Testis (tissue), 3 donors: ENCODE results near the gene CDK11A. TPM values are rescaled to one million over a fixed set of nuclear protein-coding genes. Genes with fewer than 3 reads are reported as not detected.

ENCODE experiments used
- DNase-seq: peaks from one replicate; pipeline ENCODE4 v3.0.0-alpha.2; 2019
- H3K27ac ChIP-seq, 2 donors: fragments of 200-600 bp; sonication (generic); one replicate each; pipeline ENCODE4 v1.5.1; 2019
- H3K27me3 ChIP-seq: fragments of 200-600 bp; sonication (generic); one replicate; pipeline ENCODE4 v1.5.1; 2019
- H3K36me3 ChIP-seq: fragments of 200-600 bp; sonication (generic); one replicate; pipeline ENCODE4 v1.5.1; 2017; ENCODE audit warnings: low read depth; ENCODE audit errors: missing control alignments
- H3K4me1 ChIP-seq: fragments of 200-600 bp; sonication (generic); one replicate; pipeline ENCODE4 v1.5.1; 2019
- H3K4me3 ChIP-seq, 2 donors: fragments of 200-600 bp; sonication (generic); one replicate each; pipeline ENCODE4 v1.5.1; 2017 to 2019
- H3K9me3 ChIP-seq: fragments of 200-600 bp; sonication (generic); one replicate; pipeline ENCODE4 v1.5.1; 2017
- POLR2A ChIP-seq: fragments of 450-650 bp; IDR thresholded peaks from one replicate; pipeline ENCODE4 v1.6.1; 2017; ENCODE audit warnings: antibody characterized with exemption, mild to moderate bottlenecking, moderate library complexity
- WGBS, 2 donors: methylation state at CpG; one replicate each; pipeline ENCODE4 v1.1.5; 2018; 5-methylcytosine and 5-hydroxymethylcytosine counted together
- intact Hi-C: fragments of 100-400 bp; cut with DNase I; formaldehyde crosslinking; loops from one replicate; pipeline ENCODE4 v1.15.1; 2023; ENCODE audit warnings: low total_unique reads
- polyA plus RNA-seq: library from polyadenylated mRNA; stranded (reverse); fragments of 350-450 nt; fragmentation: Illumina TruSeq; extraction: RNeasy Lipid Tissue Mini Kit (QIAGEN cat#74804); gene quantifications from one replicate; pipeline ENCODE4 v1.2.3, GENCODE V29; 2014; ENCODE audit warnings: low read depth, low replicate concordance; ENCODE audit not compliant: insufficient read depth
- total RNA-seq, 2 donors: library from RNA; depleted of rRNA; stranded (reverse); fragments of >200 nt; gene quantifications; one replicate each; pipeline ENCODE4 v1.2.3, GENCODE V29; 2016
- TF ChIP-seq, protein P1 (sequence below), 3 experiments: fragments of 450-650 bp in 2 of 3; fragments of 200-600 bp in 1 of 3; sonication (generic) in 1 of 3; IDR thresholded peaks; one replicate each; pipeline ENCODE4 v1.5.1; 2016 to 2019; ENCODE audit warnings: antibody characterized with exemption in 3 of 3, mild to moderate bottlenecking in 2 of 3, moderate library complexity in 1 of 3

Gene CDK11A
- total and polyA plus RNA-seq, 3 donors from 2014 or later = 44.8 to 153 (median 75.9) TPM

DNA sequence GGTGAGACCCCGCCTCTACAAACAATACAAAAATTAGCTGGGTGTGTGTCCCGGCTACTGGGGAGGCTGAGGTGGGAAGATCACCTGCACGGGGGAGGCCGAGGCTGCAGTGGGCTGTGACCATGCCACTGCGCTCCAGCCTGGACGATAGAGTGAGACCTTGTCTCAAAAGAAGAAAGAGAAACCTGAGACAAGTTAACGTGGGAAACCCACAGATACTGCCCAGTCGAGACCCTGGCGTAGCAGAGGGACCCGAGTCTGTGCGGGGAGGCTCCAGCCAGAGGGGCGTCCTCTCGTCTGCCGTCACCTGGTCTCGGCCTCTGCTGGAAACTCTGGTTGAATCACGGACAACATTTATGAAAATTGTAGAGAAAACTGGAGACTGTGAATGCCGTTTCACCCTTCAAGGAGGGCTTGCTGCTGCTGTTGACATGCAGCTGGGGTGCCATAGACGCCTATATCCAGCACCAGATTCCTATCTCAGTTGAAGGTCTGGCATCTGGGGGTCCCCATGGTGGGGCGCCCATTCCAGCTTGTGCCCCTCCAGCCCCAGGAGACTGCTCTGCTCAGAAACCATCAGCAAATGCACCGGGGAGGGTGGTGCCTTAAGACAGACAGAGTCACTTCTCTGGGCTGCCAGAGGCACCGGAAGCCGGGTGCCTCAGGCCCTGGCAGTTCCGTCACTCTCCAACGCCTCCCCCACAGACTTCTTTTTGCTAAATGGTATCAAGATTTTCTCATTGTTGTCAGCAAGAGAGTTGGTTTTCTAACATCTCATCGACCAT, 51.8 kb downstream of the CDK11A start:
- Histone ChIP-seq H3K4me3 (no peak overlapping the region), H3K27ac (no peak overlapping the region), H3K27me3 (no peaks in the 10 kb centered on the region), H3K9me3 (no peaks in the 10 kb centered on the region), H3K36me3 (peaks cover 5% of the 10 kb centered on the region), H3K4me1 (no peaks in the 10 kb centered on the region)
- WGBS, 2 donors = 88 to 91% methylated on average over 25 of the region's 25 CpGs
- intact Hi-C loops = loop anchor here (10.0 kb wide), 1 partner anchor 572 kb away; no protein-coding TSS in a partner anchor
- TF ChIP-seq, protein P1, sequence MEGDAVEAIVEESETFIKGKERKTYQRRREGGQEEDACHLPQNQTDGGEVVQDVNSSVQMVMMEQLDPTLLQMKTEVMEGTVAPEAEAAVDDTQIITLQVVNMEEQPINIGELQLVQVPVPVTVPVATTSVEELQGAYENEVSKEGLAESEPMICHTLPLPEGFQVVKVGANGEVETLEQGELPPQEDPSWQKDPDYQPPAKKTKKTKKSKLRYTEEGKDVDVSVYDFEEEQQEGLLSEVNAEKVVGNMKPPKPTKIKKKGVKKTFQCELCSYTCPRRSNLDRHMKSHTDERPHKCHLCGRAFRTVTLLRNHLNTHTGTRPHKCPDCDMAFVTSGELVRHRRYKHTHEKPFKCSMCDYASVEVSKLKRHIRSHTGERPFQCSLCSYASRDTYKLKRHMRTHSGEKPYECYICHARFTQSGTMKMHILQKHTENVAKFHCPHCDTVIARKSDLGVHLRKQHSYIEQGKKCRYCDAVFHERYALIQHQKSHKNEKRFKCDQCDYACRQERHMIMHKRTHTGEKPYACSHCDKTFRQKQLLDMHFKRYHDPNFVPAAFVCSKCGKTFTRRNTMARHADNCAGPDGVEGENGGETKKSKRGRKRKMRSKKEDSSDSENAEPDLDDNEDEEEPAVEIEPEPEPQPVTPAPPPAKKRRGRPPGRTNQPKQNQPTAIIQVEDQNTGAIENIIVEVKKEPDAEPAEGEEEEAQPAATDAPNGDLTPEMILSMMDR (IDR thresholded peaks at IDR 0.05) = no peak
- no peak for TF ChIP-seq POLR2A
- DNase-seq = no peak

DNA sequence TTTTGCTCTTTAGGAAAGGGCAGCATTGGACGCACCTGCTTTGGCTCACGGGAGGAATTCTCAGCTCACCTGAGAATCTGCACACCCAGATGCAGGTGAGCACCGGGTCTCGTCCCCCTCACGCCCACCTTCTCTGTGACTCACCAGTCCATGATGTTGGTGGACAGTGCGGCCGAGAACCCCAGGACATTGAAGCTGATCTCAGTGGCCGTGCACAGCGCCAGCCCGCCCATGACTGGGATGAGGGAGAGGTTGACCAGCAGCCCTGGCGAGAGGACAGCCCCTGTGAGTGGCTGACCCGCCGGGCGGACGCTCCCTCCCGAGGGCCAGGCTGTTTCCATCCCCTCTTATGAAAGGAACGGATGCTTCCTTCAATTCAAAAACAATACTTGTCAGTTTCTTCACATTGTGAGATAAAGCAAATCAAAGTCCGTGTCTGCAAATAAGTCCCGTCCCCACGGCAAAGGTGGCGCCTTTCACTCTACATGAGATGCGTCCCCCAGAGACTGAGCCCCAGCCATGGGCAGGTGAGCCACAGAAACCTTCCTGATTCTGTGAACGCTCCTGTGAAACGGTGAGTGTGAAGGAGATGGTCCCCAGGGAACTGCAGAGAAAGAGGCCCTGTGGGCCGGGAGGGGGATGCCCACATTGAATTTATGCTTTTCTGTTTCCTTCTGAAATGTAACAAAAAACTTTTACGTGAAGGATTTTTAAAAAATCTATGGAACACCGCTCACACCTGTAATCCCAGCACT, 52.6 kb downstream of the CDK11A start:
- H3K4me3 ChIP-seq = no peak overlapping the region
- H3K27me3 ChIP-seq = no peaks in the 10 kb centered on the region
- no peak for DNase-seq
- H3K27ac ChIP-seq = no peak overlapping the region
- TF ChIP-seq, protein P1 (IDR thresholded peaks at IDR 0.05) = no peak
- TF ChIP-seq POLR2A = no peak
- WGBS, 2 donors = 85 to 88% methylated on average over 27 of the region's 27 CpGs
- H3K4me1 ChIP-seq = no peaks in the 10 kb centered on the region
- H3K9me3 ChIP-seq = no peaks in the 10 kb centered on the region
- intact Hi-C loops = loop anchor here (10.0 kb wide), 1 partner anchor 573 kb away; no protein-coding TSS in a partner anchor
- H3K36me3 ChIP-seq = peaks cover 5% of the 10 kb centered on the region

DNA sequence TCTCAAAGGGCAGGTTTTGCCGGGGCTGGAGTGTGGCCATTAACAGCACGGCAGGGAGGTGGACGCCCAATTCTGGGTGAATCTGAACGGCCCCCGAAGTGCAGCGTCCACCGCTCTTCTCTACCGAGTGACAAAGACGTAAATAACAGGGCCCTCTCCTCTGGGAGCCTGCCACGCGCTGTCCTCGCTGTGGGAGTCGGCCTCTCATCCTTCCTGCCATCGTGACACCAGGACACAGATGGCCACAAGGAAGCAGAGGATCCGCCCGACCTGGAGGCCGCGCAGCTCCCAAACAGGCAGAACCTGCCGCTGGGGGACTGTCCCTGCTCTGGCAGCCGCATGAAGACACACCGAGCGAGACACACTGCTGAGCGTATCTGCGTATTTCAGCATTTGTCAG, 53.3 kb downstream of the CDK11A start:
- no peak for DNase-seq
- no peak overlapping the region for H3K27ac ChIP-seq
- no peak overlapping the region for H3K4me3 ChIP-seq
- intact Hi-C loops = loop anchor here (10.0 kb wide), 1 partner anchor 574 kb away; no protein-coding TSS in a partner anchor
- 92 to 93% methylated on average over 15 to 24 of the region's 24 CpGs for WGBS, 2 donors
- peaks cover 5% of the 10 kb centered on the region for H3K36me3 ChIP-seq
- TF ChIP-seq POLR2A = no peak
- TF ChIP-seq, protein P1 (IDR thresholded peaks at IDR 0.05) = no peak
- no peaks in the 10 kb centered on the region for H3K4me1 ChIP-seq
- H3K9me3 ChIP-seq = no peaks in the 10 kb centered on the region
- H3K27me3 ChIP-seq = no peaks in the 10 kb centered on the region

DNA sequence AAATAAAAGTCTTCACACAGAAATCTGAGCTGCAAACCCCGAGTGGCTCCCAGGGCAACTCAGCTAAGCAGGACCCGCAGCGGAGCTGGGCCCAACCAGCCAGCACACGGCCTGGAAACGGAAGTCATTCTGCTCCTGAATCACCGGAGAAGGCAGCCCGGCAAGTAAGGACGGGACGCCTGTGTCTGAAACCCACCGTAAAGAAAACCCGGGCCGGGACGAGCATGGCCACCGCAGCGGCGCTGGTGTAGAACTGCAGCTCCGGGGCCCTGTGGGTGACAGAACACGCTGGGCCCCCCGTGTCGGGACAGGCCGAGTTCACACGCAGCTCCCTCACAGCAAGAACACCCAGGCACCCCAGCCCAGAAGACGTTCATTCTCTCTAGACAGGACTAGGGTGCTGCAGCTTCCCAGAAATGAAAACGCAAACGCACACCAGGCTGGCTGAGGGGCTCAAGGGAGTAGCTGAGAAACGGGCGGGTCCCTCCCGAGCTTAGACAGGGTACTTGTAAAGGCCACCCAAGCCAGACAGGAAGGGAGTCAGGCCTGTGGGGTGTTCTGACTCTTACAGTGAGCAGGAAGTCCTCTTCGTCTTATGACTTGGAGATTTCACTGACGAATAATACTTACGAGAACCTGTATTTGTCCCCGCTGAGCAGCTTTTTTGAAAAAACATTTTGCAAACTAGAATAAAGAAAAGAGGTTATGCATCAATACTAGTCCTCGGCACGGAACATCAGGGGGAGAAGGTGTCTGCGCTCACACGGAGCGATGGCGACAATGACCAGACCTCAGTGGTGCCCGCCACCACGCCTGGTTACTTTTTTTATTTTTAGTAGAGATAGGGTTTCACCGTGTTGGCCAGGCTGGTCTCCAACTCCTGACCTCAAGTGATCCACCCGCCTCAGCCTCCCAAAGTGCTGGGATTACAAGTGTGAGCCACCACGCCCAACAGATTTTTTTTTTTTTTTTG, 54.4 kb downstream of the CDK11A start:
- H3K36me3 ChIP-seq = peaks cover 5% of the 10 kb centered on the region
- TF ChIP-seq, protein P1 (IDR thresholded peaks at IDR 0.05) = no peak
- no peak for TF ChIP-seq POLR2A
- no peak for DNase-seq

More for the DNA sequence above, 54.4 kb downstream of the CDK11A start:
- no peak overlapping the region for H3K4me3 ChIP-seq
- H3K27ac ChIP-seq = no peak overlapping the region
- WGBS, 2 donors = 88 to 92% methylated on average over 32 to 43 of the region's 43 CpGs
- no peaks in the 10 kb centered on the region for H3K9me3 ChIP-seq
- H3K4me1 ChIP-seq = no peaks in the 10 kb centered on the region
- intact Hi-C loops = loop anchor here (10.0 kb wide), 1 partner anchor 575 kb away; no protein-coding TSS in a partner anchor
- H3K27me3 ChIP-seq = no peaks in the 10 kb centered on the region
